K562 (cell line): ENCODE results near the gene PLD3. TPM values are rescaled to one million over a fixed set of nuclear protein-coding genes. Genes with fewer than 3 reads are reported as not detected.
A peak's percentile ranks its signal among the peaks of the same experiment; 100 is the strongest.

Experiments
- ATAC-seq: fragments of 200-7000 bp; cut with Tn5 transposase; 3 replicates; pipeline ENCODE4 v1.9.1; 2020; ENCODE audit warnings: moderate library complexity
- BruUV-seq: library from RNA; stranded (reverse); fragments of 400-500 nt; replicated peaks from 2 replicates; lab custom pipeline; 2021; lab: Mats Ljungman, UMichigan
- CTCF ChIA-PET: fragments of 300-600 bp; formaldehyde crosslinking; extraction: SDS; loops from one replicate; lab custom pipeline; 2021; ENCODE audit warnings: low intra/inter-chr PET ratio; lab: Yijun Ruan, JAX
- POLR2A ChIA-PET: fragments of 300-600, 350-650 bp; sonication (Branson Sonifier 250); formaldehyde crosslinking; extraction: SDS; loops from one replicate; lab custom pipeline; 2021; ENCODE audit warnings: antibody characterized with exemption, inconsistent platforms; lab: Yijun Ruan, JAX
- DNase-seq, 4 experiments: peaks; one replicate each; pipeline versions ENCODE4 v3.0.0 to v3.0.0-alpha.2; 2011 to 2018; ENCODE audit warnings: low spot score in 3 of 4, mixed read lengths in 3 of 4; ENCODE audit errors: extremely low read depth in 1 of 4
- FAIRE-seq: peaks from 2 replicates; lab custom pipeline; 2011; peaks lifted over from hg19 to GRCh38; lab: Jason Lieb, UNC
- H2AFZ ChIP-seq: 2 replicates; pipeline ENCODE4 v1.6.0; 2011; ENCODE audit warnings: low read depth, low read length, control low read depth, inconsistent platforms
- H3K27ac ChIP-seq: fragments of 200-600 bp; 3 replicates; pipeline ENCODE4 v1.8.0; 2011; ENCODE audit warnings: low read depth, mild to moderate bottlenecking, control low read depth, inconsistent platforms, low read length, moderate library complexity, mixed read lengths; ENCODE audit errors: extremely low read depth
- H3K27me3 ChIP-seq, 2 experiments: fragments of 300-600 bp in 1 of 2; 2 replicates in 1 of 2; 3 replicates in 1 of 2; pipeline versions ENCODE4 v1.6.0 to v1.8.0; 2011; ENCODE audit warnings: inconsistent platforms in 2 of 2, low read length in 2 of 2, mild to moderate bottlenecking in 1 of 2, mixed read lengths in 1 of 2, moderate library complexity in 1 of 2; ENCODE audit not compliant: control insufficient read depth in 2 of 2, insufficient read depth in 2 of 2
- H3K36me3 ChIP-seq: fragments of 300-600 bp; 3 replicates; pipeline ENCODE4 v1.8.0; 2011; ENCODE audit warnings: mild to moderate bottlenecking, low read length, inconsistent platforms; ENCODE audit not compliant: control insufficient read depth, insufficient read depth
- H3K4me1 ChIP-seq, 2 experiments: fragments of 200-600 bp in 1 of 2; replicated peaks in 1 of 2; 2 replicates in 1 of 2; 3 replicates in 1 of 2; pipeline versions ENCODE4 v1.5.1 to v1.8.0; 2011; ENCODE audit warnings: inconsistent platforms in 2 of 2, low read length in 2 of 2, mild to moderate bottlenecking in 1 of 2, mixed read lengths in 1 of 2, moderate library complexity in 1 of 2; ENCODE audit not compliant: control insufficient read depth in 2 of 2, insufficient read depth in 2 of 2
- H3K4me2 ChIP-seq: 2 replicates; pipeline ENCODE4 v1.6.1; 2011; ENCODE audit warnings: low read length, control low read depth, inconsistent platforms, mixed read lengths; ENCODE audit not compliant: insufficient read depth
- H3K4me3 ChIP-seq: fragments of 200-600 bp; sonication (generic), shearing (Covaris generic); 2 replicates; pipeline ENCODE4 v1.5.1; 2016; ENCODE audit warnings: control low read depth, inconsistent platforms
- H3K79me2 ChIP-seq: fragments of 200-600 bp; 3 replicates; pipeline ENCODE4 v1.8.0; 2011; ENCODE audit warnings: low read length, inconsistent platforms; ENCODE audit not compliant: control insufficient read depth, insufficient read depth
- H3K9ac ChIP-seq, 2 experiments: 2 replicates each; pipeline versions ENCODE4 v1.6.0 to v1.6.1; 2011; ENCODE audit warnings: low read depth in 2 of 2, low read length in 2 of 2, control low read depth in 1 of 2, inconsistent platforms in 1 of 2, mild to moderate bottlenecking in 1 of 2, mixed read lengths in 1 of 2; ENCODE audit not compliant: insufficient read depth in 1 of 2
- H3K9me1 ChIP-seq: one replicate; pipeline ENCODE4 v1.6.0; 2011; ENCODE audit warnings: inconsistent platforms, mild to moderate bottlenecking, low read length, moderate library complexity; ENCODE audit not compliant: control insufficient read depth, insufficient read depth
- H3K9me3 ChIP-seq: replicated peaks from 2 replicates; pipeline ENCODE4 v1.5.1; 2011; ENCODE audit warnings: low read depth, low read length, inconsistent platforms; ENCODE audit not compliant: control insufficient read depth, insufficient read depth
- H4K20me1 ChIP-seq: replicated peaks from 2 replicates; pipeline ENCODE4 v1.6.1; 2011; ENCODE audit warnings: low read length, inconsistent platforms, mixed read lengths; ENCODE audit not compliant: control insufficient read depth, insufficient read depth
- BCL6 ChIP-seq: fragments of 250-450 bp; sonication (Bioruptor Pico); IDR thresholded peaks from 2 replicates; pipeline ENCODE4 v1.4.0; 2020
- BRF1 ChIP-seq: IDR thresholded peaks from 3 replicates; pipeline ENCODE4 v1.6.1; 2011; ENCODE audit warnings: borderline replicate concordance, mild to moderate bottlenecking; ENCODE audit not compliant: insufficient read length; ENCODE audit errors: extremely low read depth
- CEBPG ChIP-seq, 3 experiments: fragments of 200-800 bp in 1 of 3; sonication (Bioruptor generic) in 1 of 3; sonication (generic) in 1 of 3; formaldehyde crosslinking in 1 of 3; IDR thresholded peaks in 2 of 3; conservative IDR thresholded peaks in 1 of 3; 2 replicates each; pipeline versions ENCODE4 v1.6.1 to v1.8.0; 2016 to 2022; ENCODE audit warnings: missing compliant biosample characterization in 2 of 3, missing genetic modification characterization in 2 of 3, mild to moderate bottlenecking in 1 of 3, missing genetic modification reagents in 1 of 3
- CTCF ChIP-seq, 3 experiments: IDR thresholded peaks in 2 of 3; conservative IDR thresholded peaks in 1 of 3; 2 replicates each; pipeline ENCODE4 v1.5.1; 2011 to 2012; ENCODE audit warnings: low read length in 3 of 3, mild to moderate bottlenecking in 3 of 3, control low read depth in 2 of 3, improper control_type of control experiment in 1 of 3, inconsistent platforms in 1 of 3, low read depth in 1 of 3, mixed read lengths in 1 of 3, moderate library complexity in 1 of 3; ENCODE audit not compliant: insufficient read depth in 2 of 3
- GABPB1 ChIP-seq: sonication (generic); formaldehyde crosslinking; IDR thresholded peaks from 2 replicates; pipeline ENCODE4 v1.8.0; 2022; ENCODE audit warnings: mild to moderate bottlenecking, missing genetic modification reagents
- HSF4 ChIP-seq: fragments of 250-450 bp; sonication (Bioruptor Pico); IDR thresholded peaks from 2 replicates; pipeline ENCODE4 v2.1.2; 2022; ENCODE audit warnings: mild to moderate bottlenecking, moderate library complexity, borderline replicate concordance
- MXI1 ChIP-seq: IDR thresholded peaks from 2 replicates; pipeline ENCODE4 v1.6.1; 2011; ENCODE audit warnings: low read depth, mild to moderate bottlenecking, improper control_type of control experiment, low read length
- SPI1 ChIP-seq: IDR thresholded peaks from 2 replicates; pipeline ENCODE4 v1.6.1; 2011; ENCODE audit warnings: low read depth, low read length, control low read depth, borderline replicate concordance
- ZNF197 ChIP-seq: fragments of 200-800 bp; sonication (Bioruptor generic); IDR thresholded peaks from 2 replicates; pipeline ENCODE4 v1.6.1; 2016; ENCODE audit warnings: low read depth, missing genetic modification characterization, missing compliant biosample characterization
- ZNF717 ChIP-seq: fragments of 250-450 bp; sonication (Bioruptor Pico); IDR thresholded peaks from 2 replicates; pipeline ENCODE4 v1.5.0; 2021
- ZNF77 ChIP-seq: fragments of 250-450 bp; sonication (Bioruptor Pico); IDR thresholded peaks from 2 replicates; pipeline ENCODE4 v1.5.0; 2020
- WGBS: fragments of 100-300 bp; shearing (Covaris generic); methylation state at CpG from one replicate; pipeline ENCODE4 v1.1.6; 2016; ENCODE audit warnings: low coverage, mixed read lengths; ENCODE audit not compliant: insufficient coverage; ENCODE audit errors: missing lambda C conversion rate; 5-methylcytosine and 5-hydroxymethylcytosine counted together
- in situ Hi-C: fragments of 300-500 bp; cut with MboI; formaldehyde crosslinking; loops from 4 replicates; pipeline ENCODE4 v1.15.0; 2018; ENCODE audit warnings: inconsistent platforms, mixed read lengths
- intact Hi-C: fragments of 100-400 bp; cut with micrococcal nuclease; formaldehyde crosslinking; loops from 2 replicates; pipeline ENCODE4 v1.14.2; 2022
- polyA plus RNA-seq, 8 experiments: library from polyadenylated mRNA; depleted of rRNA in 4 of 8; stranded (reverse) in 5 of 8; unstranded in 3 of 8; fragments of >200 nt; fragmentation: Nextera tagmentation in 2 of 8; fragmentation: Illumina TruSeq in 1 of 8; extraction: Ambion mirVana in 2 of 8; extraction: Trizol in 1 of 8; gene quantifications; 2 replicates each; pipeline versions ENCODE4 v1.2.1 to v1.2.3, GENCODE V29; 2011 to 2014; ENCODE audit warnings: inconsistent platforms in 1 of 8, missing spikeins in 1 of 8
- total RNA-seq, 7 experiments: library from RNA; depleted of rRNA in 6 of 7; stranded (reverse); fragments of >200 nt in 6 of 7; fragmentation: Illumina TruSeq in 2 of 7; extraction: Trizol in 2 of 7; gene quantifications; 2 replicates each; pipeline versions ENCODE4 v1.2.1 to v1.2.3, GENCODE V29; 2011 to 2021; ENCODE audit warnings: low replicate concordance in 1 of 7
- TF ChIP-seq, protein P1 (sequence below): sonication (generic); formaldehyde crosslinking; IDR thresholded peaks from 2 replicates; pipeline ENCODE4 v1.8.1; 2023; ENCODE audit warnings: missing genetic modification reagents, mild to moderate bottlenecking, borderline replicate concordance

PLD3 gene
- total and polyA plus RNA-seq, 9 of the 15 experiments (the other 6 are each of a cell fraction or from before 2014, with no cell fraction given): 2.3 to 128 (median 72.7) TPM

- no peak; the same call in 1 of the 2 replicates for TF ChIP-seq CEBPG (CRISPR knock-in tag; IDR thresholded peaks at IDR 0.05)
- TF ChIP-seq CEBPG (tag; conservative IDR thresholded peaks at IDR 0.05 in 1 of 2, IDR thresholded peaks at IDR 0.05 in 1 of 2): peak in 1 of 2 experiments; percentile 71; a peak in 2 of 4 replicates
- TF ChIP-seq SPI1: peak; percentile 60; the same call in 1 of the 2 replicates
- no peak for TF ChIP-seq ZNF197 (CRISPR knock-in tag)
- no peak for TF ChIP-seq ZNF717 (CRISPR knock-in tag)
- TF ChIP-seq, all 486 proteins: peak for 6
These were observed 33.8 kb upstream of the PLD3 start (continued) for GRCh38 chr19:40314656-40315055.

DNA sequence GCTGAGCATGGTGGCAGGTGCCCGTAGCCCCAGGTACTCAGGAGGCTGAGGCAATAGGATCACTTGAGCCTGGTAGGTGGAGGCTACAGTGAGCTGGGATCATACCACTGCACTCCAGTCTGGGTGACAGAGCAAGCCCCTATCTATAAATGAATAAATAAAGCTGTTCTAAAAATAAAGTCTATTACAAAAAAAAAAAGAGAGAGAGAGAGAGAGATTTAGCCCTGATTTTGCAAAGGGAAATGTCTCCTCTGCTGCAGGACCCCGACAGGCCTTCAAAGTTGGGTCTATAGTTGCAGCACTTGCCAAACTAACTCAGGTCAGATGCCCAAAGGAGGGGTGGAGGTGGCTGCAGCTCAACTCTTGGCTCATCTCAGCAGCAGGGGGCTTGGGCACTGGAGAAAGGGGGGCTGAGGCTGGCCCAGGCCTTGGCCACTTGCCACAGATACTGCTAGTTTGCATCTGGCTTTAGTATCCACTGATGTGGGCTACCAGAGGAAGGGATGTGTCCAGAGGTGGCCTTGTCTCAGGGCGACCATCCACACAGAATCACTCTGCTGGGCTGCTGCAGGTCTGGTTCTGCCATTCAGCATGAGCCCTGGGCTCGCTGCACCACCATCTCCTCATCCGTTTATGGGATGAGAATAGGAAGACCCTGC lies 32.6 kb upstream of the PLD3 start:
- BruUV-seq: TSS peak; percentile 20
- Histone ChIP-seq H3K9me1 (peaks cover 4% of the 10 kb centered on the region), H3K79me2 (no peaks in the 10 kb centered on the region), H3K36me3 (peaks cover 29% of the 10 kb centered on the region; the same call in 2 of the 3 replicates), H2AFZ (no peak overlapping the region), H3K27ac (no peak overlapping the region), H3K27me3 (no peaks in the 10 kb centered on the region), H3K9ac (peak overlapping the region in 1 of 2 experiments; percentile 31; a peak in 2 of 4 replicates), H3K4me1 (no peaks in the 10 kb centered on the region; a peak in 2 of 5 replicates), H4K20me1 (no peaks in the 10 kb centered on the region), H3K4me2 (no peak overlapping the region), H3K4me3 (no peak overlapping the region), H3K9me3 (no peaks in the 10 kb centered on the region)
- ATAC-seq: no peak
- POLR2A ChIA-PET: interaction anchor here (0.7 to 0.9 kb wide), 2 partner anchors 11 to 24 kb away, joined by 3 to 4 read pairs; no protein-coding TSS in a partner anchor
- 83% methylated on average over 5 of the region's 5 CpGs for WGBS
- CTCF ChIA-PET: no interaction called here
- intact Hi-C loops: no loop called here
- no peak for FAIRE-seq
- in situ Hi-C loops: no loop called here
- no peak for DNase-seq
- no peak for TF ChIP-seq GABPB1 (CRISPR knock-in tag)
- TF ChIP-seq CTCF (IDR thresholded peaks at IDR 0.05 in 2 of 3, conservative IDR thresholded peaks at IDR 0.05 in 1 of 3; ENCODE audit: insufficient read depth in 2 of 3, low read depth in 1 of 3, low read length in 3 of 3): no peak
- TF ChIP-seq HSF4: no peak
- TF ChIP-seq BRF1: no peak
- TF ChIP-seq ZNF77: no peak
- TF ChIP-seq, protein P1, sequence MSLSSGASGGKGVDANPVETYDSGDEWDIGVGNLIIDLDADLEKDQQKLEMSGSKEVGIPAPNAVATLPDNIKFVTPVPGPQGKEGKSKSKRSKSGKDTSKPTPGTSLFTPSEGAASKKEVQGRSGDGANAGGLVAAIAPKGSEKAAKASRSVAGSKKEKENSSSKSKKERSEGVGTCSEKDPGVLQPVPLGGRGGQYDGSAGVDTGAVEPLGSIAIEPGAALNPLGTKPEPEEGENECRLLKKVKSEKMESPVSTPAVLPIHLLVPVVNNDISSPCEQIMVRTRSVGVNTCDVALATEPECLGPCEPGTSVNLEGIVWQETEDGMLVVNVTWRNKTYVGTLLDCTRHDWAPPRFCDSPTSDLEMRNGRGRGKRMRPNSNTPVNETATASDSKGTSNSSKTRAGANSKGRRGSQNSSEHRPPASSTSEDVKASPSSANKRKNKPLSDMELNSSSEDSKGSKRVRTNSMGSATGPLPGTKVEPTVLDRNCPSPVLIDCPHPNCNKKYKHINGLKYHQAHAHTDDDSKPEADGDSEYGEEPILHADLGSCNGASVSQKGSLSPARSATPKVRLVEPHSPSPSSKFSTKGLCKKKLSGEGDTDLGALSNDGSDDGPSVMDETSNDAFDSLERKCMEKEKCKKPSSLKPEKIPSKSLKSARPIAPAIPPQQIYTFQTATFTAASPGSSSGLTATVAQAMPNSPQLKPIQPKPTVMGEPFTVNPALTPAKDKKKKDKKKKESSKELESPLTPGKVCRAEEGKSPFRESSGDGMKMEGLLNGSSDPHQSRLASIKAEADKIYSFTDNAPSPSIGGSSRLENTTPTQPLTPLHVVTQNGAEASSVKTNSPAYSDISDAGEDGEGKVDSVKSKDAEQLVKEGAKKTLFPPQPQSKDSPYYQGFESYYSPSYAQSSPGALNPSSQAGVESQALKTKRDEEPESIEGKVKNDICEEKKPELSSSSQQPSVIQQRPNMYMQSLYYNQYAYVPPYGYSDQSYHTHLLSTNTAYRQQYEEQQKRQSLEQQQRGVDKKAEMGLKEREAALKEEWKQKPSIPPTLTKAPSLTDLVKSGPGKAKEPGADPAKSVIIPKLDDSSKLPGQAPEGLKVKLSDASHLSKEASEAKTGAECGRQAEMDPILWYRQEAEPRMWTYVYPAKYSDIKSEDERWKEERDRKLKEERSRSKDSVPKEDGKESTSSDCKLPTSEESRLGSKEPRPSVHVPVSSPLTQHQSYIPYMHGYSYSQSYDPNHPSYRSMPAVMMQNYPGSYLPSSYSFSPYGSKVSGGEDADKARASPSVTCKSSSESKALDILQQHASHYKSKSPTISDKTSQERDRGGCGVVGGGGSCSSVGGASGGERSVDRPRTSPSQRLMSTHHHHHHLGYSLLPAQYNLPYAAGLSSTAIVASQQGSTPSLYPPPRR (CRISPR knock-in tag): no peak
- no peak for TF ChIP-seq BCL6 (CRISPR knock-in tag)
- no peak for TF ChIP-seq MXI1
